Large intestine (tissue), 3 donors: Measurements from ENCODE around the gene NUP35. TPM values are rescaled to one million over a fixed set of nuclear protein-coding genes. Genes with fewer than 3 reads are reported as not detected.
"Not testable (repeated sequence)": the region's sequence is repeated elsewhere in the genome, so short reads cannot be mapped to it uniquely, and the experiment has no call there.

Source experiments
- DNase-seq, 2 donors: peaks; one replicate each; pipeline versions ENCODE4 v3.0.0 to v3.0.0-alpha.2; 2013
- H3K27ac ChIP-seq: one replicate; pipeline ENCODE4 v1.5.1; 2013; ENCODE audit warnings: low read length
- H3K27me3 ChIP-seq: 2 replicates; pipeline ENCODE4 v1.6.1; 2013; ENCODE audit warnings: low read length; ENCODE audit not compliant: control insufficient read depth, insufficient read depth
- H3K36me3 ChIP-seq: 2 replicates; pipeline ENCODE4 v1.6.1; 2013; ENCODE audit warnings: low read length; ENCODE audit not compliant: control insufficient read depth, insufficient read depth
- H3K4me1 ChIP-seq: one replicate; pipeline ENCODE4 v1.6.1; 2013; ENCODE audit warnings: low read length; ENCODE audit not compliant: control insufficient read depth, insufficient read depth
- H3K4me3 ChIP-seq: one replicate; pipeline ENCODE4 v1.5.1; 2013; ENCODE audit warnings: low read length
- H3K9me3 ChIP-seq: one replicate; pipeline ENCODE4 v1.6.1; 2013; ENCODE audit warnings: mild to moderate bottlenecking, low read depth, low read length, moderate library complexity; ENCODE audit not compliant: control insufficient read depth
- WGBS: methylation state at CpG from one replicate; pipeline ENCODE4 v1.1.5; 2013; ENCODE audit warnings: low lambda C conversion rate; ENCODE audit not compliant: insufficient coverage; 5-methylcytosine and 5-hydroxymethylcytosine counted together
- polyA plus RNA-seq: library from polyadenylated mRNA; unstranded; fragments of 120-200 nt; gene quantifications from one replicate; pipeline ENCODE4 v1.2.1, GENCODE V29; 2013

The NUP35 gene
- polyA plus RNA-seq, 1 donor, result 23.8 TPM

DNA sequence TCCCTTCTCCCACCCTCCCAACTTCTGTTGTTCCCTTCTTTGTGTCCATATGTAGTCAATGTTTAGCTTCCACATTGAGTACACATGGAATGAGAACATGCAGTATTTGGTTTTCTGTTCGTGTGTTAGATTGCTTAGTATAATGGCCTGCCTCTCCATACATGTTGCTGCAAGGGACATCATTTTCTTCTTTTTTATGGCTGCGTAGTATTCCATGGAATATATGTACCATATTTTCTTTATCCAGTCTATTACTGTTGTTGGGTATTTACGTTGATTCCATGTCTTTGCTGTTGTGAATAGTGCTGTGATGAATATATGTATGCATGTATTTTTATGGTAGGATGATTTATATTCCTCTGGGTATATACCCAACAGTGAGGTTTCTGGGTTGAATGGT is 42.0 kb downstream of the NUP35 start:
- no CpG with 5 or more reads among the region's 3 CpGs for WGBS

DNA sequence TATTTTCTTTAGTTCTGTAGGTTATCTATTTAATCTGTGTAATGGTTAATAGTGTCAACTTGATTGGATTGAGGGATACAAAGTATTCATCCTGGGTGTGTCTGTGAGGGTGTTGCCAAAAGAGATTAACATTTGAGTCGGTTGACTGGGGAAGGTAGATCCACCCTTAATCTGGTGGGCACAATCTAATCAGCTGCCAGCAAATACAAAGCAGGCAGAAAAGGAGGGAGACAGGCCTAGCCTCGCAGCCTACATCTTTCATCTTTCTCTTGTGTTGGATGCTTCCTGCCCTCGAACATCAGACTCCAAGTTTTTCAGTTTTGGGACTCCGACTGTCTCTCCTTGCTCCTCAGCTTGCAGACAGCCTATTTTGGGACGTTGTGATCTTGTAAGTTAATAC is 42.7 kb downstream of the NUP35 start:
- H3K27ac ChIP-seq, H3K9me3 ChIP-seq, DNase-seq, H3K4me3 ChIP-seq, H3K4me1 ChIP-seq, H3K36me3 ChIP-seq, H3K27me3 ChIP-seq: not testable (repeated sequence)
- 100% methylated on average over 2 of the region's 5 CpGs for WGBS

More for the DNA sequence above, 42.0 kb downstream of the NUP35 start:
- Histone ChIP-seq H3K36me3 (peaks cover 9% of the 10 kb centered on the region), H3K4me1 (no peaks in the 10 kb centered on the region), H3K27ac (no peak overlapping the region), H3K27me3 (no peaks in the 10 kb centered on the region), H3K4me3 (no peak overlapping the region), H3K9me3 (no peaks in the 10 kb centered on the region)
- no peak for DNase-seq

DNA sequence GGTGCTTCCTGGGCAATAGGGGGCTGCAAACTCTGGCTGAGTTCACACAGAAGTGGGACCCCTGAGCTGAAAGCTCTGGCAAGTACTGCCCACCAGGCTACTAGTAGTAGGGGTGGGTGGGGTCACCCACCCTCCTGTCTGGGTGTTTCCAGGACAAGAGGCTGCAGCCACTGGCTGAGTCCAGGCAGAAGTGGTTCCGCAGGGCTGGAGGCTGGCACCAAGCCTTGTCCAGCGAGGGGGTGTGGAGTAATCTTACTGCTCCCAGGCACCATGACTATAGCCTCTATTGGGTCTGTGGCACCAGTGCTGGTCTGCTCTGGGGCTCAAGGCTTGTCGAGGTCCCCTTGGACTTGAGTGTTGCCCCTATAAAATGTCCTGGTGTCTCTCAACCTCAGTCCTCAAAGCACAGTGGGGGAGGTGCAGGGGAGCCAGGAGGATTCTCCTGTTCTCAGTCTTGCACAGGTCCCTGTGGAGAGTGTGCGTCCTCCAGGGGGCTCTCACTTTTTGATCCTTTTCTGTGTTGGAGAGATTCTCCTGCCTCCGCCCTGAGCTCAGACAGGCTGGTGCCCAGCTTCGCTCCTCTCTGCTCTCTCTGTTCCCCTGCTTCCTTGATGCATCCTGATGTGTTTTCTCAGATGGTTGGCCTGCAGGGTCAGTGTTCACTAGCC is 48.1 kb downstream of the NUP35 start:
- no peak overlapping the region for H3K4me3 ChIP-seq
- no peak for DNase-seq
- H3K27ac ChIP-seq, result no peak overlapping the region
- no peaks in the 10 kb centered on the region for H3K36me3 ChIP-seq
- H3K9me3 ChIP-seq, result peaks cover 4% of the 10 kb centered on the region
- H3K27me3 ChIP-seq, result no peaks in the 10 kb centered on the region
- no CpG with 5 or more reads among the region's 6 CpGs for WGBS
- no peaks in the 10 kb centered on the region for H3K4me1 ChIP-seq

DNA sequence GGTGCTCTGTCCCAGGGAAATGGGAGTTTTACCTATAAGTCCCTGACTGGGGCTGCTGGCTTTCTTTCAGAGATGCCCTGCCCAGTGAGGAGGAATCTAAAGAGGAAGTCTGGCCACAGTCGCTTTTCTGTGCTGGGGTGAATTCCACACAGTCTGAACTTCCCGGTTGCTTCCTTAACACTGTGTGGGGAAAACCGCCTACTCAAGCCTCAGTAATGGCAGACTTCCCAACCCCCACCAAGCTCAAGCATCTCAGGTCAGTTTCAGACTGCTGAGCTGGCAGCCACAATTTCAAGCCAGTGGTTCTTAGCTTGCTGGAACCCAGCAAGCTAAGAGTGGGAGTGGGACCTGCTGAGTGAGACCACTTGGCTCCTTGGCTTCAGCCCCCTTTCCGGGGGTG is 54.9 kb downstream of the NUP35 start:
- WGBS, result no CpG with 5 or more reads among the region's 4 CpGs
- peaks cover 4% of the 10 kb centered on the region for H3K9me3 ChIP-seq
- H3K4me3 ChIP-seq, result no peak overlapping the region
- H3K4me1 ChIP-seq, result no peaks in the 10 kb centered on the region
- no peak for DNase-seq
- H3K27ac ChIP-seq, result no peak overlapping the region
- no peaks in the 10 kb centered on the region for H3K27me3 ChIP-seq
- H3K36me3 ChIP-seq, result peaks cover 8% of the 10 kb centered on the region

DNA sequence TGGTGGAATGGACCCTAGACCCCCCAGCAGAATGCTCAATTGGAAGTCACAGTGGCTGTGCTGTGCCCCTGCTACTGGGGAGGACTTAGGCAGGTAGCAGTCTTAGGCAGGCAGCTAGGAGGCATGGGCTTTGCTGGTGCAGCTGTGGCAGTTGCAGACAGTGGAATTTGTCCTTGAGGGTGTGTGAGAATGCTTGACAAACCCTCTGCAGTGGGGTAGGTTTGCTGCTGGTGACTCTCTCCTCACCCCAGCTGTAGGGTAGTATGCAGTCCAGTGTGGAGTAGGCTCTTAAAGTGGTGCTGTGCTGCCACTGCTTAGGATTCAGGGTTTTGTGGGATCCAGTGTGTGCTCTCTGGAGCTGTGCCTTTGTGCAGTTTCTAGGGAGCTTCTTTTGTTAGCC is 61.3 kb downstream of the NUP35 start:
- Histone ChIP-seq H3K27me3 (no peaks in the 10 kb centered on the region), H3K9me3 (no peaks in the 10 kb centered on the region), H3K4me1 (no peaks in the 10 kb centered on the region), H3K4me3 (no peak overlapping the region), H3K27ac (no peak overlapping the region), H3K36me3 (peaks cover 13% of the 10 kb centered on the region)
- no peak for DNase-seq

DNA sequence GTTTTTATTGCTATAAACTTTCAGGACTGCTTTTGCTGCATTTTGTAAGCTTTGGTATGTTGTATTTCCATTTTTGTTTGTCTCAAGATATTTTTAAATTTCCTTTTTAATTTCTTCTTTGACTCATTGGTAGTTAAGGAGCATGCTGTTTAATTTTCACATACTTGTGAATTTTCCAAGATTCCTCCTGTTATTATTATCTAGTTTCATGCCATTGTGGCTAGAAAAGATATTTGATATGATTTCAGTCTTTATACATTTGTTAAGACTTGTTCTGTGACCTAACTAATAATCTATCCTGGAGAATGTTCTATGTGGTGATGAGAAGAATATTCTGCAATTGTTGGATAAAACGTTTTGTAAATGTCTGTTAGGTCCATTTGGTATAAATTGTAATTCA is 62.1 kb downstream of the NUP35 start:
- no peak overlapping the region for H3K4me3 ChIP-seq
- H3K9me3 ChIP-seq, result no peaks in the 10 kb centered on the region
- no peak overlapping the region for H3K27ac ChIP-seq
- no peak for DNase-seq
- peaks cover 13% of the 10 kb centered on the region for H3K36me3 ChIP-seq
- H3K4me1 ChIP-seq, result no peaks in the 10 kb centered on the region
- no CpG with 5 or more reads among the region's 1 CpG for WGBS
- H3K27me3 ChIP-seq, result no peaks in the 10 kb centered on the region

DNA sequence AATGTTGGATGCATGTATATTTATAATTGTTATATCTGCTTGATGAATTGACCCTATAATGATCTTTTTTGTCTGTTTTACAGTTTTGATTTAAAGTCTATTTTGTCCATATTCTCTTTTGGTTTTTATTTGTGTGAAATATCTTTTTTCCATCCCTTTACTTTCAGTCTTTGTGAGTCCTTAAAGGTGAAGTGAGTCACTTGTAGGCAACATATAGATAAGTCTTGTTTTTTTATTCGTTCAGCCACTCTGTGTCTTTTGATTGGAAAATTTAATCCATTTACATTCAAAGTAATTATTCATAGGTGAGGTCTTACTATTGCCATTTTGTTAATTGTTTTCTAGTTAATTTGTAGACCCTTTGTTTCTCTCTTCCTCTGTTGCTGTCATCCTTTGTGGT is 62.5 kb downstream of the NUP35 start:
- Histone ChIP-seq H3K36me3 (peaks cover 13% of the 10 kb centered on the region), H3K27ac (no peak overlapping the region), H3K4me3 (no peak overlapping the region), H3K9me3 (no peaks in the 10 kb centered on the region), H3K4me1 (no peaks in the 10 kb centered on the region), H3K27me3 (no peaks in the 10 kb centered on the region)
- DNase-seq, result no peak
- 100% methylated on average over 1 of the region's 1 CpG for WGBS

DNA sequence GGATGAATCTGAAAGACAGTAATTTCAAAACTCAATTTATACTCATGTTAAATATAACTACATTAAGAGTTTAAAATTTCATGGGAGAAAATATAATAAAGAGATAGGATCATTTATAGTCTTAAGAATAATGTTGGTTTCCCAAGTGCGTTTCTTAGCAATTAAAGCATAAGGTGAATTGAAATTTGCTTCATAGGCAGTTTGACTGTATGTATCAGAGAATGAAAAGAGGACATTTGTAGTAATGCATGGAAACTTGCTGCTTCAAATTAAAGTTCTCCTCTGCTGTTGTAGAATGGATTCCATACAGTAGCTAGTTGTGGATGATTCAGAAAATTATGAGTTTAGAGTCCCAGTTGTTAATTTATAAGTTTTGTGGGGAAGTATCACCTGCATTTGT is 68.1 kb downstream of the NUP35 start:
- H3K27ac ChIP-seq, result no peak overlapping the region
- WGBS, result 90% methylated on average over 1 of the region's 1 CpG
- no peaks in the 10 kb centered on the region for H3K9me3 ChIP-seq
- no peak overlapping the region for H3K4me3 ChIP-seq
- H3K4me1 ChIP-seq, result no peaks in the 10 kb centered on the region
- no peak for DNase-seq
- peaks cover 2% of the 10 kb centered on the region for H3K36me3 ChIP-seq
- H3K27me3 ChIP-seq, result no peaks in the 10 kb centered on the region

DNA sequence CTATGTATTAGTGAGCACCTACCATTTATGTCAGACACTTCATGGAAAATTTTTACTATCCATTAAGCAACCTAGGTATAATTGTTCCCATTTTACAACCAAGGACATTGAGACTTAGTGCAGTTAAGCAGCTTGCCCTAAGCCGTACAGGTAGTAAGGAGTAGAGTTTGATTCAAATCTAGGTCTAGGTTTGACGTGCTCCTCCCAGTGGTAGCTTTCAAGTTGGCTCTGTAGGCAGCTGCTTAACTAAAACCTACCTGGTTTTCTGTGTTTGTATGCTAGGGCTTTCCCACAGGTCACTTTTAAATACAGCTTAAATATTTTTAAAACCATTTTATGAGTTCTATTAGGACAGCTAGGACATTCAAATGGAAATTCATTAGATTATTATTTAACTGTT is 69.7 kb downstream of the NUP35 start:
- Histone ChIP-seq H3K27me3 (no peaks in the 10 kb centered on the region), H3K36me3 (no peaks in the 10 kb centered on the region), H3K27ac (no peak overlapping the region), H3K4me1 (no peaks in the 10 kb centered on the region), H3K4me3 (no peak overlapping the region), H3K9me3 (no peaks in the 10 kb centered on the region)
- no CpG with 5 or more reads among the region's 2 CpGs for WGBS
- no peak for DNase-seq

DNA sequence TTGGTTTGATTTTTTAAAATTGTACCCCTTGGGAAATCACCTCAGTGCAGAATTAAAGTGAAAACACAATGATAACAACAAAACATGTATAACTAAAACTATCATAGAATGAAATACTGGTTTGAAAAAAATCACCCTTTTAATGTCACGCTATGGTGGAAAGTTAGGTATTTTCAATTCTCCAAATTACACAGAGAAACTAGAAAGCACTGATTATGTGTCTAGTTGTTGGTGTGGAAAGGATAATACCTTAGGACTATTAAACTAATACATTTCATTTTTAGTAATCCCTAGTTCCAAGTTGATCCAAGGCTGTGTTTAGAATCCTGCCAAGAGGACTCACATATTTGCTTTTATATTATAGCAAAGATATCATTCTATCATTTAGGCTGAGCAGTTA is 71.2 kb downstream of the NUP35 start:
- 100% methylated on average over 1 of the region's 1 CpG for WGBS
- H3K4me1 ChIP-seq, result no peaks in the 10 kb centered on the region
- H3K36me3 ChIP-seq, result no peaks in the 10 kb centered on the region
- H3K9me3 ChIP-seq, result no peaks in the 10 kb centered on the region
- no peak overlapping the region for H3K4me3 ChIP-seq
- no peak overlapping the region for H3K27ac ChIP-seq
- no peak for DNase-seq
- no peaks in the 10 kb centered on the region for H3K27me3 ChIP-seq

DNA sequence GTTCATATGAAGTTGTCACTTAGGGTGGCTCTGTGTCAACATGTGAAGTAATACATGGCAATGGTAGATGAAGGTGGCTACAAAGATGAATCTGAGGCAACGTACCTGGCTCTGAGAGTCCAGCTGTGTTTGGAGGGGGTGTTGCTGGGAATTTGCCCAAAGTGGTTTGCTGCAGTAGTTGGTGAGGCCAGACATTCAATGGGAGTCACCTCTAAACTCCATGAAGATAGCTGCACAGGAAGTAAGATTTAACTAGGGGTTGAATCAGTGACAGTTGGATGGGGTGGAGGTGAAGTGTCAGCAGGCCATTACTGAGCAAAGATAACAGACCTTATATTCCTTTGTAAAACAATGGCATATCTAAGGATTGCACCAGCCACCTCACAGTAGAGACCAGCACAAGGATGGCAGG is 71.8 kb downstream of the NUP35 start:
- Histone ChIP-seq H3K4me3 (no peak overlapping the region), H3K27me3 (no peaks in the 10 kb centered on the region), H3K27ac (no peak overlapping the region), H3K36me3 (no peaks in the 10 kb centered on the region), H3K4me1 (no peaks in the 10 kb centered on the region), H3K9me3 (no peaks in the 10 kb centered on the region)
- no CpG with 5 or more reads among the region's 1 CpG for WGBS
- no peak for DNase-seq
